Keratinocyte (primary cell): ENCODE data around the gene AIDA. TPM values are rescaled to one million over a fixed set of nuclear protein-coding genes. Genes with fewer than 3 reads are reported as not detected.
A peak's percentile ranks its signal among the peaks of the same experiment; 100 is the strongest.

ENCODE experiments used
- DNase-seq: peaks from one replicate; pipeline ENCODE4 v3.0.0-alpha.2; 2011; ENCODE audit warnings: low read depth, missing footprints, low spot score
- FAIRE-seq: peaks from 2 replicates; lab custom pipeline; 2011; peaks lifted over from hg19 to GRCh38; lab: Jason Lieb, UNC
- H2AFZ ChIP-seq: 2 replicates; pipeline ENCODE4 v1.6.0; 2012; ENCODE audit warnings: low read length, control low read depth, inconsistent platforms; ENCODE audit not compliant: control insufficient read depth
- H3K27ac ChIP-seq: 2 replicates; pipeline ENCODE4 v1.5.1; 2011; ENCODE audit warnings: low read length; ENCODE audit not compliant: control insufficient read depth, insufficient read depth
- H3K27me3 ChIP-seq: 3 replicates; pipeline ENCODE4 v1.6.0; 2011; ENCODE audit warnings: low read length; ENCODE audit not compliant: control insufficient read depth, insufficient read depth; ENCODE audit errors: extremely low read depth
- H3K36me3 ChIP-seq, 2 experiments: 2 replicates in 1 of 2; 3 replicates in 1 of 2; pipeline ENCODE4 v1.5.1; 2011; ENCODE audit warnings: low read length in 2 of 2, mild to moderate bottlenecking in 1 of 2; ENCODE audit not compliant: control insufficient read depth in 2 of 2, insufficient read depth in 2 of 2; ENCODE audit errors: extremely low read depth in 1 of 2
- H3K4me1 ChIP-seq: 3 replicates; pipeline ENCODE4 v1.5.1; 2011; ENCODE audit warnings: low read length; ENCODE audit not compliant: control insufficient read depth, insufficient read depth; ENCODE audit errors: extremely low read depth
- H3K4me2 ChIP-seq: 3 replicates; pipeline ENCODE4 v1.6.0; 2011; ENCODE audit warnings: low read depth, low read length; ENCODE audit not compliant: control insufficient read depth, insufficient read depth; ENCODE audit errors: extremely low read depth
- H3K4me3 ChIP-seq, 3 experiments: fragments of 200-600 bp in 1 of 3; sonication (generic) in 1 of 3; 2 replicates in 2 of 3; 3 replicates in 1 of 3; pipeline ENCODE4 v1.5.1; 2011 to 2016; ENCODE audit warnings: low read length in 3 of 3, mild to moderate bottlenecking in 3 of 3, control low read depth in 2 of 3, inconsistent platforms in 1 of 3, low read depth in 1 of 3, mixed read lengths in 1 of 3, mixed run types in 1 of 3, moderate library complexity in 1 of 3; ENCODE audit not compliant: control insufficient read depth in 2 of 3, insufficient read depth in 2 of 3; ENCODE audit errors: extremely low read depth in 1 of 3
- H3K79me2 ChIP-seq: 2 replicates; pipeline ENCODE4 v1.6.0; 2012; ENCODE audit warnings: low read length; ENCODE audit not compliant: control insufficient read depth, insufficient read depth
- H3K9ac ChIP-seq: 3 replicates; pipeline ENCODE4 v1.6.0; 2011; ENCODE audit warnings: low read length; ENCODE audit not compliant: control insufficient read depth, insufficient read depth; ENCODE audit errors: extremely low read depth
- H3K9me1 ChIP-seq: 3 replicates; pipeline ENCODE4 v1.6.0; 2011; ENCODE audit warnings: low read length; ENCODE audit not compliant: control insufficient read depth, insufficient read depth; ENCODE audit errors: extremely low read depth
- H3K9me3 ChIP-seq: 2 replicates; pipeline ENCODE4 v1.5.1; 2012; ENCODE audit warnings: low read depth, low read length; ENCODE audit not compliant: control insufficient read depth
- H4K20me1 ChIP-seq: 3 replicates; pipeline ENCODE4 v1.6.0; 2011; ENCODE audit warnings: low read length; ENCODE audit not compliant: control insufficient read depth, insufficient read depth; ENCODE audit errors: extremely low read depth
- EZH2 ChIP-seq: IDR thresholded peaks from one replicate; pipeline ENCODE4 v1.6.1; 2012; ENCODE audit warnings: inconsistent platforms, mild to moderate bottlenecking, low read length, moderate library complexity
- dilution Hi-C: fragments of 300-500 bp; cut with MboI; formaldehyde crosslinking; loops from one replicate; pipeline ENCODE4 v1.7.0; 2020; ENCODE audit warnings: low sequenced_read_pairs; ENCODE audit not compliant: extremely low pct_ligation_motif_present
- polyA plus RNA-seq, 5 experiments: library from polyadenylated mRNA; depleted of rRNA in 3 of 5; stranded (reverse) in 3 of 5; stranded (forward) in 1 of 5; unstranded in 1 of 5; fragments of >200 nt; gene quantifications; 1 replicate in 1 of 5; 2 replicates in 3 of 5; 3 replicates in 1 of 5; pipeline versions ENCODE4 v1.2.1 to v1.2.3, GENCODE V29; 2011 to 2012; ENCODE audit warnings: missing spikeins in 2 of 5, low read depth in 1 of 5, low replicate concordance in 1 of 5
- TF ChIP-seq, protein P1 (sequence below), 3 experiments: IDR thresholded peaks in 1 of 3; conservative IDR thresholded peaks in 1 of 3; optimal IDR thresholded peaks in 1 of 3; 2 replicates in 2 of 3; 3 replicates in 1 of 3; pipeline versions ENCODE3 to v1.5.1; 2011; ENCODE audit warnings: low read length in 3 of 3, mild to moderate bottlenecking in 3 of 3, moderate library complexity in 2 of 3, control low read depth in 1 of 3, inconsistent platforms in 1 of 3; ENCODE audit not compliant: insufficient read depth in 2 of 3; ENCODE audit errors: extremely low read depth in 1 of 3

AIDA gene
- polyA plus RNA-seq, 1 donor (not counting 4 experiments of a cell fraction or from before 2014, with no cell fraction given): 86.8 TPM

DNA sequence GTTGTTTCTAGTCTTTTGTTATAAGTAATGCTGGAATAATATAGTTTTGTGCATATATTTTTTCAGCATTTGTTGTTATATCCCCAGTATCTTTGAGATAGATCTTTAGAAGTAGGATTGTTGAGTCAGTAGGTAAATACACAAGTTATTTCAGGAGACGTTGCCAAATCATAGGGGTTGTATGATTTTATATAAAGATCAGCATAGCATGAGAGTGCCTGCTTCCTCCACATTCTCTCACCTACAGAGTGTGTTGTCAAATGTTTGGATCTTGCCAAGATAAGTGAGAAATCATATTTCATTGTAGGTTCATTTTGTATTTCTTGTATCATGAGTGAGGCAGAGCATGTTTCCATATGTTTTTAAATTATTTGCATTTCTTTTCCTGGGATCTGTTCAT lies 69.8 kb downstream of the AIDA start:
- no peaks in the 10 kb centered on the region for H3K9me1 ChIP-seq
- FAIRE-seq: no peak
- H3K36me3 ChIP-seq: peaks cover 0 to 7% of the 10 kb centered on the region in 2 experiments
- no peak overlapping the region for H3K4me3 ChIP-seq
- H3K79me2 ChIP-seq: peaks cover 12% of the 10 kb centered on the region
- TF ChIP-seq, protein P1, sequence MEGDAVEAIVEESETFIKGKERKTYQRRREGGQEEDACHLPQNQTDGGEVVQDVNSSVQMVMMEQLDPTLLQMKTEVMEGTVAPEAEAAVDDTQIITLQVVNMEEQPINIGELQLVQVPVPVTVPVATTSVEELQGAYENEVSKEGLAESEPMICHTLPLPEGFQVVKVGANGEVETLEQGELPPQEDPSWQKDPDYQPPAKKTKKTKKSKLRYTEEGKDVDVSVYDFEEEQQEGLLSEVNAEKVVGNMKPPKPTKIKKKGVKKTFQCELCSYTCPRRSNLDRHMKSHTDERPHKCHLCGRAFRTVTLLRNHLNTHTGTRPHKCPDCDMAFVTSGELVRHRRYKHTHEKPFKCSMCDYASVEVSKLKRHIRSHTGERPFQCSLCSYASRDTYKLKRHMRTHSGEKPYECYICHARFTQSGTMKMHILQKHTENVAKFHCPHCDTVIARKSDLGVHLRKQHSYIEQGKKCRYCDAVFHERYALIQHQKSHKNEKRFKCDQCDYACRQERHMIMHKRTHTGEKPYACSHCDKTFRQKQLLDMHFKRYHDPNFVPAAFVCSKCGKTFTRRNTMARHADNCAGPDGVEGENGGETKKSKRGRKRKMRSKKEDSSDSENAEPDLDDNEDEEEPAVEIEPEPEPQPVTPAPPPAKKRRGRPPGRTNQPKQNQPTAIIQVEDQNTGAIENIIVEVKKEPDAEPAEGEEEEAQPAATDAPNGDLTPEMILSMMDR (optimal IDR thresholded peaks at IDR 0.05 in 1 of 3, IDR thresholded peaks at IDR 0.05 in 1 of 3, conservative IDR thresholded peaks at IDR 0.05 in 1 of 3; ENCODE audit: extremely low read depth in 1 of 3, insufficient read depth in 2 of 3, low read length in 3 of 3): no peak
- TF ChIP-seq EZH2: no peak
- dilution Hi-C loops: no loop called here
- H3K27ac ChIP-seq: no peak overlapping the region
- peaks cover 6% of the 10 kb centered on the region for H3K4me1 ChIP-seq
- H3K9me3 ChIP-seq: no peaks in the 10 kb centered on the region
- no peaks in the 10 kb centered on the region for H3K27me3 ChIP-seq
- no peak for DNase-seq
- no peak overlapping the region for H3K4me2 ChIP-seq
- H2AFZ ChIP-seq: no peak overlapping the region
- H3K9ac ChIP-seq: no peak overlapping the region
- H4K20me1 ChIP-seq: no peaks in the 10 kb centered on the region

DNA sequence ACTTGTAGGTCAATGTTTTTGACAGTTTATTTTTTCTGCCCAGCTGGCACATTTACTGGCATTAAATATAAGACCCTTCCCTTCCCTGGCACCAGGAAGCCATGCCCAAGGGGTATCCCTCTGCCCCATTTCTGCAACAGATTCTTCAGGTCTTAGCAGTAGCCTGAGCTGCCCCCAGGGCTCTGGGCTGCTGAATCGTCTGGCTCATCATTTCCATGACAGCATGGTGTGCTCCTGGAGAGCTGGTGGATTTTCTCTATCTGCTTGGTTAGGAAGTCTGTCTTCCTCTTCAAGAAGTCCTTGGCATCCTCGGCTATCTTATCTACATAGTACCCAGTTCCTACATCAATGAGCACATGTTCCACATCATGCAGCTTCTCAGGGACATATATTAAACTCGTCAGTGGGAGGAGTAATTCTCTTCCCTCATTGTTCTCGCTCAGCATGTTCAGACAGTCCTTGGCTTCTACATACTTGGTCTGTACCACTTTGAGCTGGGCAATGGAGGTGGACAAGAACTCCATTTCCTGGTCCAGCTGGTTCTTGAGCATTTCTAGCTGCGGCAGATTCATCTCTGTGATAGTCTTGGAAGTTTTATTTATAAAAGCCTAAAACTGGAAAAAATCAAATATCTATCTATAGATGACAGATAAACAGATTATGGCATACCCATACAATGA lies 70.9 kb downstream of the AIDA start:
- H3K4me2 ChIP-seq: no peak overlapping the region
- dilution Hi-C loops: no loop called here
- TF ChIP-seq, protein P1 (optimal IDR thresholded peaks at IDR 0.05 in 1 of 3, IDR thresholded peaks at IDR 0.05 in 1 of 3, conservative IDR thresholded peaks at IDR 0.05 in 1 of 3; ENCODE audit: extremely low read depth in 1 of 3, insufficient read depth in 2 of 3, low read length in 3 of 3): no peak
- TF ChIP-seq EZH2: no peak

More for the DNA sequence above, 70.9 kb downstream of the AIDA start:
- no peak overlapping the region for H3K4me3 ChIP-seq
- peak; percentile 51 for FAIRE-seq
- no peaks in the 10 kb centered on the region for H4K20me1 ChIP-seq
- H3K9me3 ChIP-seq: no peaks in the 10 kb centered on the region
- peaks cover 12% of the 10 kb centered on the region for H3K79me2 ChIP-seq
- H2AFZ ChIP-seq: no peak overlapping the region
- no peaks in the 10 kb centered on the region for H3K9me1 ChIP-seq
- peaks cover 1 to 3% of the 10 kb centered on the region in 2 experiments for H3K36me3 ChIP-seq
- DNase-seq: no peak
- H3K27me3 ChIP-seq: no peaks in the 10 kb centered on the region
- H3K27ac ChIP-seq: no peak overlapping the region
- no peak overlapping the region for H3K9ac ChIP-seq
- peaks cover 6% of the 10 kb centered on the region for H3K4me1 ChIP-seq
